T-cell (primary cell): ENCODE measurements around the gene TENM3. TPM values are rescaled to one million over a fixed set of nuclear protein-coding genes. Genes with fewer than 3 reads are reported as not detected.

Source experiments
- ATAC-seq, 4 experiments: fragments of 200-7000 bp in 3 of 4; fragments of 150-1000 bp in 1 of 4; cut with Tn5 transposase; replicated peaks in 1 of 4; 1 replicate in 3 of 4; 2 replicates in 1 of 4; pipeline ENCODE4 v1.10.0; 2021; ENCODE audit warnings: moderate library complexity in 3 of 4, mild to moderate bottlenecking in 2 of 4, moderate number of reproducible peaks in 1 of 4
- CTCF ChIA-PET, 2 donors: fragments of 300-600 bp; sonication (Branson Sonifier 250); formaldehyde crosslinking; loops; one replicate each; lab custom pipeline; 2022; ENCODE audit warnings: antibody characterized with exemption in 2 of 2; lab: Charles Lee
- POLR2A ChIA-PET, 2 donors: fragments of 300-600 bp; sonication (Branson Sonifier 250); formaldehyde crosslinking; loops; one replicate each; lab custom pipeline; 2022; ENCODE audit warnings: antibody characterized with exemption in 2 of 2; lab: Charles Lee
- DNase-seq, 35 experiments: peaks; one replicate each; pipeline versions ENCODE4 v3.0.0 to v3.0.0-alpha.2; 2013 to 2023
- H3K27ac ChIP-seq: one replicate; pipeline ENCODE4 v1.5.1; 2013; ENCODE audit warnings: low read length
- H3K27me3 ChIP-seq, 2 experiments: replicated peaks in 1 of 2; 1 replicate in 1 of 2; 2 replicates in 1 of 2; pipeline versions ENCODE4 v1.6.1 to v1.7.0; 2013; ENCODE audit warnings: low read length in 1 of 2, mixed read lengths in 1 of 2; ENCODE audit not compliant: control insufficient read depth in 2 of 2, insufficient read depth in 2 of 2; ENCODE audit errors: extremely low read depth in 1 of 2
- H3K36me3 ChIP-seq, 2 donors: 1 replicate in 1 of 2; 2 replicates in 1 of 2; pipeline versions ENCODE4 v1.6.1 to v1.7.0; 2013; ENCODE audit warnings: low read length in 1 of 2; ENCODE audit not compliant: control insufficient read depth in 2 of 2, insufficient read depth in 1 of 2; ENCODE audit errors: extremely low read depth in 1 of 2
- H3K4me1 ChIP-seq, 2 experiments: 1 replicate in 1 of 2; 2 replicates in 1 of 2; pipeline versions ENCODE4 v1.6.1 to v1.7.0; 2013; ENCODE audit warnings: low read length in 2 of 2, mixed read lengths in 1 of 2; ENCODE audit not compliant: insufficient read depth in 2 of 2, control insufficient read depth in 1 of 2; ENCODE audit errors: extremely low read depth in 1 of 2
- H3K4me3 ChIP-seq, 2 donors: 1 replicate in 1 of 2; 2 replicates in 1 of 2; pipeline versions ENCODE4 v1.5.1 to v1.7.0; 2013; ENCODE audit warnings: mild to moderate bottlenecking in 2 of 2, low read length in 1 of 2, moderate library complexity in 1 of 2; ENCODE audit not compliant: control insufficient read depth in 1 of 2; ENCODE audit errors: extremely low read depth in 1 of 2
- H3K9me3 ChIP-seq: 2 replicates; pipeline ENCODE4 v1.7.0; 2013
- H3K27ac Mint-ChIP-seq, 2 donors: one replicate each; pipeline ENCODE4 v1.8.0; 2020 to 2021; ENCODE audit warnings: mild to moderate bottlenecking in 2 of 2, mixed read lengths in 2 of 2
- H3K27me3 Mint-ChIP-seq, 2 donors: one replicate each; pipeline ENCODE4 v1.8.0; 2021 to 2022; ENCODE audit warnings: mixed read lengths in 2 of 2
- H3K36me3 Mint-ChIP-seq: one replicate; pipeline ENCODE4 v1.8.0; 2021; ENCODE audit warnings: mixed read lengths
- H3K4me1 Mint-ChIP-seq, 3 donors: one replicate each; pipeline ENCODE4 v1.8.0; 2020 to 2022; ENCODE audit warnings: mixed read lengths in 3 of 3, mild to moderate bottlenecking in 1 of 3
- H3K4me3 Mint-ChIP-seq, 3 donors: one replicate each; pipeline ENCODE4 v1.8.0; 2020 to 2022; ENCODE audit warnings: mild to moderate bottlenecking in 3 of 3, mixed read lengths in 3 of 3, moderate library complexity in 3 of 3
- H3K9me3 Mint-ChIP-seq, 3 donors: one replicate each; pipeline ENCODE4 v1.8.0; 2020 to 2022; ENCODE audit warnings: mixed read lengths in 3 of 3
- WGBS: methylation state at CpG from one replicate; pipeline ENCODE4 v1.1.5; 2013; ENCODE audit warnings: missing lambda C conversion rate; ENCODE audit not compliant: insufficient coverage; 5-methylcytosine and 5-hydroxymethylcytosine counted together
- total RNA-seq, 35 experiments: library from RNA in 6 of 35; stranded (reverse) in 6 of 35; fragments of 120-200 nt in 1 of 35; gene quantifications; one replicate each; pipeline versions ENCODE4 v1.2.1 to v1.2.4 and lab custom pipeline; 2013 to 2026

Gene TENM3
- total RNA-seq, 5 donors from 2014 or later (not counting 1 experiment from before 2014, with no cell fraction given): 0.03 to 0.44 (median 0.16) TPM; not detected in 2

GRCh38 chr4:182680234-182680653, 437.0 kb downstream of the TENM3 start:
- DNase-seq (no peak), ATAC-seq (no peak)
- Histone ChIP-seq H3K4me1 (no peaks in the 10 kb centered on the region), H3K27me3 (peaks cover 0 to 3% of the 10 kb centered on the region in 2 experiments), H3K4me3 (no peak overlapping the region), H3K36me3 (no peaks in the 10 kb centered on the region), H3K9me3 (no peaks in the 10 kb centered on the region), H3K27ac (no peak overlapping the region)
- no peaks in the 10 kb centered on the region for H3K36me3 Mint-ChIP-seq
- H3K4me1 Mint-ChIP-seq: no peaks in the 10 kb centered on the region
- no peak overlapping the region for H3K4me3 Mint-ChIP-seq
- H3K27ac Mint-ChIP-seq: no peak overlapping the region
- 84% methylated on average over 13 of the region's 15 CpGs for WGBS
- CTCF ChIA-PET: interaction anchor here in 1 of 2 donors (0.7 kb wide), 1 partner anchor 554 kb away, joined by 3 read pairs; no protein-coding TSS in a partner anchor
- POLR2A ChIA-PET: no interaction called here
- H3K27me3 Mint-ChIP-seq: peaks cover 10 to 17% of the 10 kb centered on the region in 2 donors
- H3K9me3 Mint-ChIP-seq: no peaks in the 10 kb centered on the region

GRCh38 chr4:182683661-182684060, 440.5 kb downstream of the TENM3 start:
- H3K4me3 Mint-ChIP-seq: no peak overlapping the region

GRCh38 chr4:182684796-182685195, 441.6 kb downstream of the TENM3 start:
- Mint-ChIP-seq H3K4me1 (no peaks in the 10 kb centered on the region), H3K9me3 (no peaks in the 10 kb centered on the region), H3K27ac (no peak overlapping the region), H3K36me3 (no peaks in the 10 kb centered on the region), H3K27me3 (peaks cover 6 to 8% of the 10 kb centered on the region in 2 donors), H3K4me3 (no peak overlapping the region)
- H3K9me3 ChIP-seq: no peaks in the 10 kb centered on the region
- H3K36me3 ChIP-seq: no peaks in the 10 kb centered on the region
- CTCF ChIA-PET: no interaction called here
- no peak overlapping the region for H3K4me3 ChIP-seq
- H3K27me3 ChIP-seq: peaks cover 0 to 2% of the 10 kb centered on the region in 2 experiments
- POLR2A ChIA-PET: no interaction called here
- DNase-seq: no peak
- H3K27ac ChIP-seq: no peak overlapping the region
- ATAC-seq: no peak
- H3K4me1 ChIP-seq: no peaks in the 10 kb centered on the region

More at GRCh38 chr4:182683661-182684060, 440.5 kb downstream of the TENM3 start:
- Histone ChIP-seq H3K36me3 (no peaks in the 10 kb centered on the region), H3K27ac (no peak overlapping the region), H3K4me3 (no peak overlapping the region), H3K27me3 (peaks cover 0 to 5% of the 10 kb centered on the region in 2 experiments), H3K4me1 (no peaks in the 10 kb centered on the region), H3K9me3 (no peaks in the 10 kb centered on the region)
- DNase-seq: no peak
- 9% methylated on average over 1 of the region's 5 CpGs for WGBS
- ChIA-PET CTCF (no interaction called here), POLR2A (no interaction called here)
- Mint-ChIP-seq H3K36me3 (no peaks in the 10 kb centered on the region), H3K4me1 (no peaks in the 10 kb centered on the region), H3K9me3 (no peaks in the 10 kb centered on the region), H3K27me3 (peaks cover 10 to 12% of the 10 kb centered on the region in 2 donors), H3K27ac (no peak overlapping the region)
- ATAC-seq: no peak

GRCh38 chr4:182688081-182688480, 444.9 kb downstream of the TENM3 start:
- Mint-ChIP-seq H3K4me1 (no peaks in the 10 kb centered on the region), H3K4me3 (no peak overlapping the region), H3K27ac (no peak overlapping the region), H3K9me3 (no peaks in the 10 kb centered on the region), H3K36me3 (no peaks in the 10 kb centered on the region), H3K27me3 (peaks cover 9 to 14% of the 10 kb centered on the region in 2 donors)
- DNase-seq (no peak), ATAC-seq (no peak)
- Histone ChIP-seq H3K4me1 (no peaks in the 10 kb centered on the region), H3K27ac (no peak overlapping the region), H3K9me3 (no peaks in the 10 kb centered on the region), H3K27me3 (peaks cover 0 to 2% of the 10 kb centered on the region in 2 experiments), H3K36me3 (no peaks in the 10 kb centered on the region), H3K4me3 (no peak overlapping the region)
- 84% methylated on average over 4 of the region's 14 CpGs for WGBS
- ChIA-PET POLR2A (no interaction called here), CTCF (no interaction called here)

GRCh38 chr4:182694551-182694950, 451.3 kb downstream of the TENM3 start:
- no peaks in the 10 kb centered on the region for H3K27me3 ChIP-seq
- no peaks in the 10 kb centered on the region for H3K4me1 Mint-ChIP-seq
- H3K27ac Mint-ChIP-seq: no peak overlapping the region
- H3K4me3 Mint-ChIP-seq: no peak overlapping the region
- H3K27ac ChIP-seq: no peak overlapping the region
- H3K36me3 ChIP-seq: no peaks in the 10 kb centered on the region
- POLR2A ChIA-PET: no interaction called here
- WGBS: no CpG with 5 or more reads among the region's 2 CpGs
- H3K27me3 Mint-ChIP-seq: peaks cover 7 to 22% of the 10 kb centered on the region in 2 donors
- CTCF ChIA-PET: no interaction called here
- DNase-seq (no peak), ATAC-seq (no peak)
- H3K4me1 ChIP-seq: no peaks in the 10 kb centered on the region
- H3K9me3 Mint-ChIP-seq: no peaks in the 10 kb centered on the region
- H3K4me3 ChIP-seq: no peak overlapping the region
- no peaks in the 10 kb centered on the region for H3K36me3 Mint-ChIP-seq
- no peaks in the 10 kb centered on the region for H3K9me3 ChIP-seq

- no peak overlapping the region for H3K4me3 ChIP-seq
- H3K4me1 ChIP-seq: no peaks in the 10 kb centered on the region
- Mint-ChIP-seq H3K27me3 (peaks cover 7 to 21% of the 10 kb centered on the region in 2 donors), H3K9me3 (no peaks in the 10 kb centered on the region), H3K4me1 (no peaks in the 10 kb centered on the region), H3K4me3 (no peak overlapping the region), H3K27ac (no peak overlapping the region), H3K36me3 (no peaks in the 10 kb centered on the region)
- H3K9me3 ChIP-seq: no peaks in the 10 kb centered on the region
- no peaks in the 10 kb centered on the region for H3K27me3 ChIP-seq
- POLR2A ChIA-PET: no interaction called here
- WGBS: no CpG with 5 or more reads among the region's 3 CpGs
- no peaks in the 10 kb centered on the region for H3K36me3 ChIP-seq
- no peak for DNase-seq
- ATAC-seq: no peak
- no peak overlapping the region for H3K27ac ChIP-seq
- CTCF ChIA-PET: no interaction called here
Measured at GRCh38 chr4:182695009-182695408, 451.8 kb downstream of the TENM3 start.

- Histone ChIP-seq H3K9me3 (no peaks in the 10 kb centered on the region), H3K36me3 (no peaks in the 10 kb centered on the region), H3K27me3 (no peaks in the 10 kb centered on the region), H3K4me1 (no peaks in the 10 kb centered on the region), H3K27ac (no peak overlapping the region), H3K4me3 (no peak overlapping the region)
- Mint-ChIP-seq H3K27ac (no peak overlapping the region), H3K9me3 (no peaks in the 10 kb centered on the region), H3K27me3 (peaks cover 7 to 16% of the 10 kb centered on the region in 2 donors), H3K36me3 (no peaks in the 10 kb centered on the region), H3K4me3 (no peak overlapping the region), H3K4me1 (no peaks in the 10 kb centered on the region)
- DNase-seq: no peak
- ChIA-PET CTCF (no interaction called here), POLR2A (no interaction called here)
- WGBS: no CpG with 5 or more reads among the region's 2 CpGs
- ATAC-seq: no peak
Measured at GRCh38 chr4:182695842-182696241, 452.6 kb downstream of the TENM3 start.
